ENCODE data around the gene MED23. TPM values are rescaled to one million over a fixed set of nuclear protein-coding genes. Genes with fewer than 3 reads are reported as not detected.

MED23 gene
- total and polyA plus RNA-seq, 9 of the 15 experiments (the other 6 are each of a cell fraction or from before 2014, with no cell fraction given): 13.7 to 61.2 (median 27.2) TPM

- TF ChIP-seq KLF6 (CRISPR knock-in tag; IDR thresholded peaks at IDR 0.05; ENCODE audit: borderline replicate concordance) (0 out of 2 replicates have a peak, but pooled peaks have one; percentile 19), SAFB (IDR thresholded peaks at IDR 0.05; ENCODE audit: borderline replicate concordance, low read depth, low read length) (no peak), GABPB1 (CRISPR knock-in tag; IDR thresholded peaks at IDR 0.05) (no peak), ATF3 (IDR thresholded peaks at IDR 0.05) (no peak), ATF3 (CRISPR knock-in tag; conservative IDR thresholded peaks at IDR 0.05) (no peak), ZNF124 (CRISPR knock-in tag; IDR thresholded peaks at IDR 0.05) (no peak), SAP30 (IDR thresholded peaks at IDR 0.05; ENCODE audit: borderline replicate concordance, insufficient read depth, low read depth, low read length, poor library complexity, severe bottlenecking) (no peak), ZNF589 (CRISPR knock-in tag; IDR thresholded peaks at IDR 0.05; ENCODE audit: low read depth) (no peak), GATAD2A (IDR thresholded peaks at IDR 0.05) (no peak), CREB1 (IDR thresholded peaks at IDR 0.05) (no peak), CREB1 (CRISPR knock-in tag; IDR thresholded peaks at IDR 0.05) (no peak), TFE3 (CRISPR knock-in tag; IDR thresholded peaks at IDR 0.05) (no peak), ZNF77 (CRISPR knock-in tag; IDR thresholded peaks at IDR 0.05) (no peak), ZBTB11 (CRISPR knock-in tag; IDR thresholded peaks at IDR 0.05) (peak in 1 of 3 experiments; percentile 10; a peak in 1 of 6 replicates)
- TF ChIP-seq, protein P1, sequence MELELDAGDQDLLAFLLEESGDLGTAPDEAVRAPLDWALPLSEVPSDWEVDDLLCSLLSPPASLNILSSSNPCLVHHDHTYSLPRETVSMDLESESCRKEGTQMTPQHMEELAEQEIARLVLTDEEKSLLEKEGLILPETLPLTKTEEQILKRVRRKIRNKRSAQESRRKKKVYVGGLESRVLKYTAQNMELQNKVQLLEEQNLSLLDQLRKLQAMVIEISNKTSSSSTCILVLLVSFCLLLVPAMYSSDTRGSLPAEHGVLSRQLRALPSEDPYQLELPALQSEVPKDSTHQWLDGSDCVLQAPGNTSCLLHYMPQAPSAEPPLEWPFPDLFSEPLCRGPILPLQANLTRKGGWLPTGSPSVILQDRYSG (tag; conservative IDR thresholded peaks at IDR 0.05; ENCODE audit: low read depth): no peak
- TF ChIP-seq, protein P2, sequence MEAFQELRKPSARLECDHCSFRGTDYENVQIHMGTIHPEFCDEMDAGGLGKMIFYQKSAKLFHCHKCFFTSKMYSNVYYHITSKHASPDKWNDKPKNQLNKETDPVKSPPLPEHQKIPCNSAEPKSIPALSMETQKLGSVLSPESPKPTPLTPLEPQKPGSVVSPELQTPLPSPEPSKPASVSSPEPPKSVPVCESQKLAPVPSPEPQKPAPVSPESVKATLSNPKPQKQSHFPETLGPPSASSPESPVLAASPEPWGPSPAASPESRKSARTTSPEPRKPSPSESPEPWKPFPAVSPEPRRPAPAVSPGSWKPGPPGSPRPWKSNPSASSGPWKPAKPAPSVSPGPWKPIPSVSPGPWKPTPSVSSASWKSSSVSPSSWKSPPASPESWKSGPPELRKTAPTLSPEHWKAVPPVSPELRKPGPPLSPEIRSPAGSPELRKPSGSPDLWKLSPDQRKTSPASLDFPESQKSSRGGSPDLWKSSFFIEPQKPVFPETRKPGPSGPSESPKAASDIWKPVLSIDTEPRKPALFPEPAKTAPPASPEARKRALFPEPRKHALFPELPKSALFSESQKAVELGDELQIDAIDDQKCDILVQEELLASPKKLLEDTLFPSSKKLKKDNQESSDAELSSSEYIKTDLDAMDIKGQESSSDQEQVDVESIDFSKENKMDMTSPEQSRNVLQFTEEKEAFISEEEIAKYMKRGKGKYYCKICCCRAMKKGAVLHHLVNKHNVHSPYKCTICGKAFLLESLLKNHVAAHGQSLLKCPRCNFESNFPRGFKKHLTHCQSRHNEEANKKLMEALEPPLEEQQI (IDR thresholded peaks at IDR 0.05): no peak
Measured at GRCh38 chr6:131642987-131643611, 15.1 kb upstream of the MED23 start (continued).
